CD4-positive, alpha-beta T cell treated with Interferon alpha-2 for 1 hour (primary cell): ENCODE measurements around the gene SGIP1.

Source experiments
- DNase-seq, 2 donors: peaks; one replicate each; pipeline ENCODE4 v3.0.0-alpha.2; 2020 to 2022

Gene SGIP1

GRCh38 chr1:66525086-66525485 lies 8.9 kb upstream of the SGIP1 start:
- DNase-seq: no peak

- no peak for DNase-seq
Observed at GRCh38 chr1:66526036-66526435, 7.9 kb upstream of the SGIP1 start.

- no peak for DNase-seq
Observed at GRCh38 chr1:66526991-66527390, 7.0 kb upstream of the SGIP1 start.

- DNase-seq: no peak
Observed at GRCh38 chr1:66527686-66528085, 6.3 kb upstream of the SGIP1 start.

- no peak for DNase-seq
Observed at GRCh38 chr1:66528580-66528979, 5.4 kb upstream of the SGIP1 start.

- no peak for DNase-seq
Observed at GRCh38 chr1:66532214-66532613, 1.7 kb upstream of the SGIP1 start.

- no peak for DNase-seq
Observed at GRCh38 chr1:66532798-66533783, 862 bp upstream of the SGIP1 start.

GRCh38 chr1:66535061-66535460 lies 1.1 kb downstream of the SGIP1 start:
- DNase-seq: no peak

GRCh38 chr1:66535853-66536252 lies 1.9 kb downstream of the SGIP1 start:
- DNase-seq: no peak

- no peak for DNase-seq
Observed at GRCh38 chr1:66537718-66538117, 3.8 kb downstream of the SGIP1 start.

GRCh38 chr1:66539491-66539890 lies 5.5 kb downstream of the SGIP1 start:
- no peak for DNase-seq

GRCh38 chr1:66540434-66541032 lies 6.6 kb downstream of the SGIP1 start:
- no peak for DNase-seq

GRCh38 chr1:66542314-66542713 lies 8.4 kb downstream of the SGIP1 start:
- DNase-seq: no peak

- no peak for DNase-seq
Observed at GRCh38 chr1:66542811-66543767, 9.1 kb downstream of the SGIP1 start.

GRCh38 chr1:66546047-66546810 lies 12.3 kb downstream of the SGIP1 start:
- no peak for DNase-seq

- no peak for DNase-seq
Observed at GRCh38 chr1:66549017-66549416, 15.1 kb downstream of the SGIP1 start.

- DNase-seq: no peak
Observed at GRCh38 chr1:66550243-66550642, 16.3 kb downstream of the SGIP1 start.

- DNase-seq: no peak
Observed at GRCh38 chr1:66552287-66552686, 18.3 kb downstream of the SGIP1 start.

GRCh38 chr1:66552829-66553228 lies 18.9 kb downstream of the SGIP1 start:
- DNase-seq: no peak

GRCh38 chr1:66553846-66554245 lies 19.9 kb downstream of the SGIP1 start:
- no peak for DNase-seq

- no peak for DNase-seq
Observed at GRCh38 chr1:66556161-66556611, 22.2 kb downstream of the SGIP1 start.

GRCh38 chr1:66557157-66557556 lies 23.2 kb downstream of the SGIP1 start:
- DNase-seq: no peak
